HG02678 (cell line): Measurements from ENCODE around the gene KDM7A.
A peak's percentile ranks its signal among the peaks of the same experiment; 100 is the strongest.

ENCODE experiments used
- ATAC-seq: cut with Tn5 transposase; IDR thresholded peaks from one replicate; pipeline ENCODE4 v1.9.1; 2021; ENCODE audit warnings: mild to moderate bottlenecking, moderate library complexity; ENCODE audit not compliant: unreplicated experiment

Gene KDM7A

GRCh38 chr7:140059273-140060242 lies 117.2 kb downstream of the KDM7A start:
- no peak for ATAC-seq

- no peak for ATAC-seq
Observed at GRCh38 chr7:140058517-140058916, 118.3 kb downstream of the KDM7A start.

GRCh38 chr7:140057143-140057535 lies 119.6 kb downstream of the KDM7A start:
- ATAC-seq = no peak

- ATAC-seq = no peak
Observed at GRCh38 chr7:140056431-140057142, 120.2 kb downstream of the KDM7A start.

- no peak for ATAC-seq
Observed at GRCh38 chr7:140055833-140056232, 121.0 kb downstream of the KDM7A start.

GRCh38 chr7:140054751-140055150 lies 122.0 kb downstream of the KDM7A start:
- no peak for ATAC-seq

GRCh38 chr7:140053812-140054539 lies 122.8 kb downstream of the KDM7A start:
- peak; percentile 96 for ATAC-seq

GRCh38 chr7:140051820-140052219 lies 125.0 kb downstream of the KDM7A start:
- no peak for ATAC-seq

- no peak for ATAC-seq
Observed at GRCh38 chr7:140050100-140050499, 126.7 kb downstream of the KDM7A start.

GRCh38 chr7:140049339-140050024 lies 127.3 kb downstream of the KDM7A start:
- ATAC-seq = no peak

GRCh38 chr7:140048989-140049338 lies 127.8 kb downstream of the KDM7A start:
- ATAC-seq = no peak

- ATAC-seq = no peak
Observed at GRCh38 chr7:140048138-140048537, 128.6 kb downstream of the KDM7A start.

GRCh38 chr7:140047197-140047596 lies 129.6 kb downstream of the KDM7A start:
- no peak for ATAC-seq

- no peak for ATAC-seq
Observed at GRCh38 chr7:140045697-140046096, 131.1 kb downstream of the KDM7A start.

- ATAC-seq = no peak
Observed at GRCh38 chr7:140044251-140044650, 132.5 kb downstream of the KDM7A start.

- no peak for ATAC-seq
Observed at GRCh38 chr7:140042386-140042670, 134.5 kb downstream of the KDM7A start.

- no peak for ATAC-seq
Observed at GRCh38 chr7:140041659-140042385, 135.0 kb downstream of the KDM7A start.

GRCh38 chr7:140039896-140040295 lies 136.9 kb downstream of the KDM7A start:
- ATAC-seq = no peak

- no peak for ATAC-seq
Observed at GRCh38 chr7:140039066-140039465, 137.7 kb downstream of the KDM7A start.

- peak; percentile 68 for ATAC-seq
Observed at GRCh38 chr7:140036224-140036962, 140.4 kb downstream of the KDM7A start.
